Caco-2 (cell line): ENCODE results near the gene DCTN3. TPM values are rescaled to one million over a fixed set of nuclear protein-coding genes. Genes with fewer than 3 reads are reported as not detected.

Experiments used
- BruUV-seq: library from RNA; stranded (reverse); fragments of 400-500 nt; replicated peaks from 2 replicates; lab custom pipeline; 2021; lab: Mats Ljungman, UMichigan
- CTCF ChIA-PET: fragments of 300-600 bp; sonication (Branson Sonifier 250); formaldehyde crosslinking; loops from one replicate; lab custom pipeline; 2022; ENCODE audit warnings: antibody characterized with exemption; lab: Charles Lee
- POLR2A ChIA-PET: fragments of 300-600 bp; sonication (Branson Sonifier 250); formaldehyde crosslinking; loops from one replicate; lab custom pipeline; 2022; ENCODE audit warnings: antibody characterized with exemption; lab: Charles Lee
- DNase-seq, 2 experiments: peaks; one replicate each; pipeline versions ENCODE4 v3.0.0 to v3.0.0-alpha.2; 2020 to 2022
- H3K27me3 ChIP-seq: replicated peaks from 2 replicates; pipeline ENCODE4 v1.6.0; 2011; ENCODE audit warnings: low read length; ENCODE audit not compliant: control insufficient read depth, insufficient read depth
- H3K36me3 ChIP-seq: 2 replicates; pipeline ENCODE4 v1.5.1; 2011; ENCODE audit warnings: low read length; ENCODE audit not compliant: control insufficient read depth, insufficient read depth
- H3K4me1 ChIP-seq: fragments of 250-450 bp; sonication (Bioruptor Pico); 2 replicates; pipeline ENCODE4 v1.5.1; 2020; ENCODE audit warnings: mild to moderate bottlenecking
- H3K4me3 ChIP-seq: 2 replicates; pipeline ENCODE4 v1.5.1; 2011; ENCODE audit warnings: low read depth, mild to moderate bottlenecking, control low read depth, low read length
- H3K9me3 ChIP-seq: fragments of 250-450 bp; sonication (Bioruptor Pico); 2 replicates; pipeline ENCODE4 v1.5.1; 2020; ENCODE audit warnings: mild to moderate bottlenecking, moderate library complexity
- H3K27ac Mint-ChIP-seq: one replicate; pipeline ENCODE4 v1.8.0; 2022; ENCODE audit warnings: mixed read lengths; ENCODE audit not compliant: unreplicated experiment
- H3K27me3 Mint-ChIP-seq: one replicate; pipeline ENCODE4 v1.8.0; 2022; ENCODE audit warnings: mixed read lengths; ENCODE audit not compliant: insufficient read depth, unreplicated experiment
- H3K36me3 Mint-ChIP-seq: one replicate; pipeline ENCODE4 v1.8.0; 2022; ENCODE audit warnings: mild to moderate bottlenecking, mixed read lengths; ENCODE audit not compliant: insufficient read depth, unreplicated experiment
- H3K4me1 Mint-ChIP-seq: one replicate; pipeline ENCODE4 v1.8.0; 2022; ENCODE audit warnings: low read depth, mixed read lengths; ENCODE audit not compliant: unreplicated experiment
- H3K4me3 Mint-ChIP-seq: one replicate; pipeline ENCODE4 v1.8.0; 2022; ENCODE audit warnings: mild to moderate bottlenecking, moderate library complexity, mixed read lengths; ENCODE audit not compliant: unreplicated experiment
- H3K9me3 Mint-ChIP-seq: one replicate; pipeline ENCODE4 v1.8.0; 2022; ENCODE audit warnings: mixed read lengths; ENCODE audit not compliant: unreplicated experiment
- intact Hi-C: fragments of 100-400 bp; cut with micrococcal nuclease; formaldehyde crosslinking; loops from one replicate; pipeline ENCODE4 v1.10.0; 2022; ENCODE audit not compliant: unreplicated experiment
- total RNA-seq: library from RNA; stranded (reverse); gene quantifications from 2 replicates; pipeline ENCODE4 v1.2.3, GENCODE V29; 2022
- TF ChIP-seq, protein P1 (sequence below), 2 experiments: fragments of 200-600 bp in 1 of 2; IDR thresholded peaks; 1 replicate in 1 of 2; 2 replicates in 1 of 2; pipeline versions ENCODE4 v1.5.1 to v1.8.0; 2011 to 2022; ENCODE audit warnings: antibody characterized with exemption in 1 of 2, control low read depth in 1 of 2, inconsistent platforms in 1 of 2, low read depth in 1 of 2, low read length in 1 of 2, mild to moderate bottlenecking in 1 of 2, moderate library complexity in 1 of 2; ENCODE audit not compliant: insufficient read depth in 1 of 2, severe bottlenecking in 1 of 2, unreplicated experiment in 1 of 2

Gene DCTN3
- total RNA-seq, 1 experiment from 2014 or later: 70.0 TPM

DNA sequence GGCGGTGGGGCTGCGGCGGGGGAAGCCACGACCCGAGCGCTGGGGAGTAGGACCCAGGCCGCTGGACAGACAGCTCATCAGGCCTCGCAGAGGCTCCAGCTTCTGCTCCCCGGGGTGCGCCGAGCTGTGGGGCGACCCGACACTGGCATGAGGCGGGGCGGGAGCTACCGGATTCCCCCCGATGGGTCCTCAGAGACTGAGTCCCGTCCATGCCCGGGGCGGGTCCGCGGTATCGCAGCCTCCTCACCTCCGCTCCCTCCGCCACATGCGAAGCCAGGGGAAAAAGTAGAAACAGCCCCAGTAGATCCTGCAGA lies 44.7 kb upstream of the DCTN3 start:
- Histone ChIP-seq H3K9me3 (no peaks in the 10 kb centered on the region; the same call in 1 of the 2 replicates), H3K27me3 (no peaks in the 10 kb centered on the region), H3K4me1 (peaks cover 15% of the 10 kb centered on the region), H3K36me3 (no peaks in the 10 kb centered on the region), H3K4me3 (no peak overlapping the region; the same call in 1 of the 2 replicates)
- DNase-seq: no peak
- no peaks in the 10 kb centered on the region for H3K9me3 Mint-ChIP-seq
- H3K27ac Mint-ChIP-seq: no peak overlapping the region
- peaks cover 28% of the 10 kb centered on the region for H3K4me1 Mint-ChIP-seq
- no TSS peak for BruUV-seq
- H3K27me3 Mint-ChIP-seq: no peaks in the 10 kb centered on the region
- POLR2A ChIA-PET: interaction anchor here (0.6 kb wide), 2 partner anchors 13 to 1063 kb away, joined by 3 read pairs; partner anchors contain the start of gene IL11RA
- TF ChIP-seq, protein P1, sequence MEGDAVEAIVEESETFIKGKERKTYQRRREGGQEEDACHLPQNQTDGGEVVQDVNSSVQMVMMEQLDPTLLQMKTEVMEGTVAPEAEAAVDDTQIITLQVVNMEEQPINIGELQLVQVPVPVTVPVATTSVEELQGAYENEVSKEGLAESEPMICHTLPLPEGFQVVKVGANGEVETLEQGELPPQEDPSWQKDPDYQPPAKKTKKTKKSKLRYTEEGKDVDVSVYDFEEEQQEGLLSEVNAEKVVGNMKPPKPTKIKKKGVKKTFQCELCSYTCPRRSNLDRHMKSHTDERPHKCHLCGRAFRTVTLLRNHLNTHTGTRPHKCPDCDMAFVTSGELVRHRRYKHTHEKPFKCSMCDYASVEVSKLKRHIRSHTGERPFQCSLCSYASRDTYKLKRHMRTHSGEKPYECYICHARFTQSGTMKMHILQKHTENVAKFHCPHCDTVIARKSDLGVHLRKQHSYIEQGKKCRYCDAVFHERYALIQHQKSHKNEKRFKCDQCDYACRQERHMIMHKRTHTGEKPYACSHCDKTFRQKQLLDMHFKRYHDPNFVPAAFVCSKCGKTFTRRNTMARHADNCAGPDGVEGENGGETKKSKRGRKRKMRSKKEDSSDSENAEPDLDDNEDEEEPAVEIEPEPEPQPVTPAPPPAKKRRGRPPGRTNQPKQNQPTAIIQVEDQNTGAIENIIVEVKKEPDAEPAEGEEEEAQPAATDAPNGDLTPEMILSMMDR (IDR thresholded peaks at IDR 0.05; ENCODE audit: insufficient read depth in 1 of 2, low read depth in 1 of 2, low read length in 1 of 2, severe bottlenecking in 1 of 2, unreplicated experiment in 1 of 2): no peak
- intact Hi-C loops: loop anchor here (2.0 kb wide), 1 partner anchor 18 kb away; the partner anchor contains the start of gene GALT
- H3K36me3 Mint-ChIP-seq: no peaks in the 10 kb centered on the region
- CTCF ChIA-PET: interaction anchor here (1.2 kb wide), 2 partner anchors 18 to 27 kb away, joined by 5 to 9 read pairs; partner anchors contain the start of genes GALT and SIGMAR1
- peak overlapping the region; percentile 81 for H3K4me3 Mint-ChIP-seq

DNA sequence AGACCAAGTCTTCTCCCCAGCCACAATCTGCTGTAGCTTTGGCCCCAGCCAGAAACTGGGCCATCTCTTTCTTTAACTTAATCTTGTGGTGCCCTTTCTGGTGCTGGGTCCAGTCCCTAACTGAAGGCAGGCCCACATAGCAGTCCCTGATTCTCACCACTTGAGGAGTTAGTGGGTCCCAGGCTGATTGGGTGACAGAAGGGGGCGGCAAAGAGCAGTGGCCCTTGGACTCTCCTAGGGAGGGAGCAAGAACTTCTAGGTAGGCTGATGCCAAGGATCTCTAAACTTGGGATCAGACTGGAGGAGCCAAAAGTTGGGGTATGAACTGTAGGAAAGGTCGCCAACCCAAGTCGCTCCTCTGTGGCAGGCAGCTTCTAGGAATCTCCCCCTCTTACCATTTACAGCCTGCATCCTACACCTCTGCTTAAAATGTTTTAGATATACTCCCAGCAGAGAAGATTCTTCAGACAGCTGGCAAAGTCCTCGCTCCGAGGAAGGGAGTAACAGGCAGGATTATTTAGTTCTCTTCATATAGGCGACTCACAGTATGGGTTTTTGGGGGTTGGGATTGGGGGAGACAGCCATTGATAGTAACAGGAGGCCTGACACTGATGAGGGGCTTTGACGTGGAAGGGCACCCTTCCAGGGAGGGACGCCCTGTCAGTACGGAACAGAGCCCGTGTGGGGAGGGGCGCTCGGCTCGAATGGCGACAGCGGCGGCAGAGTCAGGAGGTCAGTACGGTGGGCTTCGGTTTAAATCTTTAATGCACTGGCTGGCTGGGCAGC lies 44.2 kb upstream of the DCTN3 start:
- peaks cover 28% of the 10 kb centered on the region for H3K4me1 Mint-ChIP-seq
- ChIA-PET CTCF (interaction anchor here (1.2 kb wide), 2 partner anchors 18 to 27 kb away, joined by 5 to 9 read pairs; partner anchors contain the start of genes GALT and SIGMAR1), POLR2A (no interaction called here)
- peaks cover 15% of the 10 kb centered on the region for H3K4me1 ChIP-seq
- H3K4me3 Mint-ChIP-seq: peak overlapping the region; percentile 81
- H3K36me3 ChIP-seq: no peaks in the 10 kb centered on the region
- no peaks in the 10 kb centered on the region for H3K9me3 Mint-ChIP-seq
- TF ChIP-seq, protein P1 (IDR thresholded peaks at IDR 0.05; ENCODE audit: insufficient read depth in 1 of 2, low read depth in 1 of 2, low read length in 1 of 2, severe bottlenecking in 1 of 2, unreplicated experiment in 1 of 2): peak; percentile 38 to 78
- H3K36me3 Mint-ChIP-seq: no peaks in the 10 kb centered on the region
- no peak overlapping the region for H3K27ac Mint-ChIP-seq
- no peaks in the 10 kb centered on the region for H3K27me3 Mint-ChIP-seq
- peak; percentile 68 to 72 for DNase-seq
- no peak overlapping the region for H3K4me3 ChIP-seq
- no peaks in the 10 kb centered on the region for H3K9me3 ChIP-seq
- intact Hi-C loops: loop anchor here (1.0 to 2.0 kb wide), 2 partner anchors 12 to 18 kb away; partner anchors contain the start of genes GALT and IL11RA
- no TSS peak for BruUV-seq
- H3K27me3 ChIP-seq: no peaks in the 10 kb centered on the region

DNA sequence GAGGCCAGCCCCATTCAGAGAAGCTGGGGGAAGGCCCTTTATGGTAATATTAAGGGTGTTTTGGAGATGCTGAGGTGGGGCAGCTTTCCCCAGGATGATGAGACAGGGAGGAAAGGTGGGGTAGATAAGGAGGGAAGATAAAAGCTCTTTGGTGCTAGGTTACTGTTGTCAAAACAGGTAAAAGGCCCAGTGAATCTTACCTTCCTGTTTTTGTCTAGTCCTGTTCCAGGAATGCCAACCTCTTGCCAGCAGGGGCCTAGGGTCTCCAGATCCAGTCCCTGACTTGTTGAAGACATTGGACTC lies 43.0 kb upstream of the DCTN3 start:
- Mint-ChIP-seq H3K27me3 (no peaks in the 10 kb centered on the region), H3K36me3 (no peaks in the 10 kb centered on the region), H3K4me3 (no peak overlapping the region), H3K27ac (peak overlapping the region; percentile 56), H3K4me1 (peaks cover 28% of the 10 kb centered on the region), H3K9me3 (no peaks in the 10 kb centered on the region)
- Histone ChIP-seq H3K9me3 (no peaks in the 10 kb centered on the region), H3K4me1 (peaks cover 15% of the 10 kb centered on the region), H3K36me3 (no peaks in the 10 kb centered on the region), H3K27me3 (no peaks in the 10 kb centered on the region), H3K4me3 (no peak overlapping the region)
- TF ChIP-seq, protein P1 (IDR thresholded peaks at IDR 0.05; ENCODE audit: insufficient read depth in 1 of 2, low read depth in 1 of 2, low read length in 1 of 2, severe bottlenecking in 1 of 2, unreplicated experiment in 1 of 2): no peak
- no peak for DNase-seq
- ChIA-PET CTCF (no interaction called here), POLR2A (interaction anchor here (0.5 kb wide), 1 partner anchor 191 kb away, joined by 3 read pairs; no protein-coding TSS in a partner anchor)
- intact Hi-C loops: no loop called here
- no TSS peak for BruUV-seq
